Breast epithelium (tissue), 4 donors: ENCODE results near the gene TIMM22. TPM values are rescaled to one million over a fixed set of nuclear protein-coding genes. Genes with fewer than 3 reads are reported as not detected.

Experiments used
- DNase-seq, 2 donors: peaks; one replicate each; pipeline ENCODE4 v3.0.0-alpha.2; 2019; ENCODE audit warnings: low spot score in 2 of 2
- H3K27ac ChIP-seq, 2 donors: fragments of 200-600 bp; sonication (generic) in 1 of 2; one replicate each; pipeline ENCODE4 v1.5.1; 2016 to 2019; ENCODE audit warnings: mild to moderate bottlenecking in 1 of 2
- H3K27me3 ChIP-seq, 2 donors: fragments of 200-600 bp; sonication (generic) in 1 of 2; one replicate each; pipeline versions ENCODE4 v1.5.1 to v1.6.0; 2017 to 2019; ENCODE audit warnings: control low read depth in 1 of 2, mild to moderate bottlenecking in 1 of 2
- H3K36me3 ChIP-seq: fragments of 200-600 bp; one replicate; pipeline ENCODE4 v1.5.1; 2019
- H3K4me1 ChIP-seq, 2 donors: fragments of 200-600 bp; sonication (generic); one replicate each; pipeline ENCODE4 v1.5.1; 2016 to 2019; ENCODE audit warnings: control low read depth in 1 of 2
- H3K4me3 ChIP-seq, 3 donors: fragments of 200-600 bp; sonication (generic); 1 replicate in 2 of 3; 2 replicates in 1 of 3; pipeline ENCODE4 v1.5.1; 2016 to 2019; ENCODE audit warnings: mild to moderate bottlenecking in 3 of 3, moderate library complexity in 2 of 3
- H3K9me3 ChIP-seq, 2 donors: fragments of 200-600 bp; sonication (generic) in 1 of 2; one replicate each; pipeline ENCODE4 v1.5.1; 2016 to 2019; ENCODE audit warnings: control low read depth in 1 of 2
- POLR2A ChIP-seq: fragments of 450-650 bp; IDR thresholded peaks from one replicate; pipeline ENCODE4 v1.6.1; 2016; ENCODE audit warnings: antibody characterized with exemption, mild to moderate bottlenecking, moderate library complexity
- POLR2AphosphoS5 ChIP-seq, 3 donors: sonication (generic); formaldehyde crosslinking; IDR thresholded peaks; one replicate each; pipeline ENCODE4 v1.6.1; 2017; ENCODE audit warnings: antibody characterized with exemption in 3 of 3
- intact Hi-C: fragments of 100-400 bp; cut with DNase I; formaldehyde crosslinking; loops from one replicate; pipeline ENCODE4 v1.15.1; 2023; ENCODE audit warnings: low total_unique reads
- total RNA-seq, 3 donors: library from RNA; depleted of rRNA; stranded (reverse); fragments of >200 nt; gene quantifications; one replicate each; pipeline ENCODE4 v1.1.0, GENCODE V29; 2016
- TF ChIP-seq, protein P1 (sequence below), 3 donors: fragments of 450-650 bp; IDR thresholded peaks; one replicate each; pipeline ENCODE4 v1.5.1; 2016 to 2017; ENCODE audit warnings: antibody characterized with exemption in 3 of 3, mild to moderate bottlenecking in 3 of 3, moderate library complexity in 3 of 3

The TIMM22 gene
- total RNA-seq, 3 donors from 2014 or later: 10.1 to 12.0 (median 10.8) TPM

GRCh38 chr17:1025733-1026598 is 29.0 kb downstream of the TIMM22 start:
- Histone ChIP-seq H3K4me3 (no peak overlapping the region), H3K27ac (no peak overlapping the region), H3K36me3 (no peaks in the 10 kb centered on the region), H3K4me1 (peaks cover 0 to 7% of the 10 kb centered on the region in 2 donors), H3K27me3 (no peaks in the 10 kb centered on the region), H3K9me3 (no peaks in the 10 kb centered on the region)
- intact Hi-C loops: loop anchor here (10.0 kb wide), 1 partner anchor 659 kb away; the partner anchor contains the start of gene PRPF8
- TF ChIP-seq, protein P1, sequence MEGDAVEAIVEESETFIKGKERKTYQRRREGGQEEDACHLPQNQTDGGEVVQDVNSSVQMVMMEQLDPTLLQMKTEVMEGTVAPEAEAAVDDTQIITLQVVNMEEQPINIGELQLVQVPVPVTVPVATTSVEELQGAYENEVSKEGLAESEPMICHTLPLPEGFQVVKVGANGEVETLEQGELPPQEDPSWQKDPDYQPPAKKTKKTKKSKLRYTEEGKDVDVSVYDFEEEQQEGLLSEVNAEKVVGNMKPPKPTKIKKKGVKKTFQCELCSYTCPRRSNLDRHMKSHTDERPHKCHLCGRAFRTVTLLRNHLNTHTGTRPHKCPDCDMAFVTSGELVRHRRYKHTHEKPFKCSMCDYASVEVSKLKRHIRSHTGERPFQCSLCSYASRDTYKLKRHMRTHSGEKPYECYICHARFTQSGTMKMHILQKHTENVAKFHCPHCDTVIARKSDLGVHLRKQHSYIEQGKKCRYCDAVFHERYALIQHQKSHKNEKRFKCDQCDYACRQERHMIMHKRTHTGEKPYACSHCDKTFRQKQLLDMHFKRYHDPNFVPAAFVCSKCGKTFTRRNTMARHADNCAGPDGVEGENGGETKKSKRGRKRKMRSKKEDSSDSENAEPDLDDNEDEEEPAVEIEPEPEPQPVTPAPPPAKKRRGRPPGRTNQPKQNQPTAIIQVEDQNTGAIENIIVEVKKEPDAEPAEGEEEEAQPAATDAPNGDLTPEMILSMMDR (IDR thresholded peaks at IDR 0.05): no peak
- TF ChIP-seq POLR2A: no peak
- no peak for TF ChIP-seq POLR2AphosphoS5 (IDR thresholded peaks at IDR 0.05)
- DNase-seq: no peak

DNA sequence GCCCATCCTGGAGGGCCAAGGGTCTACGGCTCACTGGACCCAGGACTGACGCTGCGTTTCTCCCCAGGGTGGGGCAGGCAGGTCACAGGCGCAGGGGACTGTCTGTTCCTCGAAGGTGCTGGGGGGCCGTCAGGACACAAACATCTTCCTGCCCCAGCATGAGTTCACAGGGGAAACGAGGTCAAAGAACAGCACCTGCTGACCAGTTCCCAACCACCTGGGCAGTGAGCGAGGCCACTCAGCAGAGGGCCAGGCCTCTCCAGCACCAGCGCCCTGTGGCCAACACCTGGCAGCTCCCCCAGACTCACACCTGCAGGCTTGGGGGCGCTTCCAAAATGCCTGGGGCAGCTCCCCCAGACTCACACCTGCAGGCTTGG is 29.7 kb downstream of the TIMM22 start:
- TF ChIP-seq, protein P1 (IDR thresholded peaks at IDR 0.05): no peak
- TF ChIP-seq POLR2AphosphoS5 (IDR thresholded peaks at IDR 0.05): no peak
- TF ChIP-seq POLR2A: no peak
- intact Hi-C loops: loop anchor here (10.0 kb wide), 1 partner anchor 658 kb away; the partner anchor contains the start of gene PRPF8

GRCh38 chr17:1027044-1027443 is 30.1 kb downstream of the TIMM22 start:
- Histone ChIP-seq H3K4me1 (peaks cover 0 to 7% of the 10 kb centered on the region in 2 donors), H3K36me3 (no peaks in the 10 kb centered on the region), H3K27me3 (no peaks in the 10 kb centered on the region), H3K9me3 (no peaks in the 10 kb centered on the region), H3K27ac (no peak overlapping the region), H3K4me3 (no peak overlapping the region)
- DNase-seq: no peak
- TF ChIP-seq, protein P1 (IDR thresholded peaks at IDR 0.05): no peak
- TF ChIP-seq POLR2AphosphoS5 (IDR thresholded peaks at IDR 0.05): no peak
- intact Hi-C loops: loop anchor here (10.0 kb wide), 1 partner anchor 658 kb away; the partner anchor contains the start of gene PRPF8

More for the DNA sequence above, 29.7 kb downstream of the TIMM22 start:
- Histone ChIP-seq H3K27ac (no peak overlapping the region), H3K27me3 (no peaks in the 10 kb centered on the region), H3K4me3 (no peak overlapping the region), H3K4me1 (peaks cover 0 to 7% of the 10 kb centered on the region in 2 donors), H3K36me3 (no peaks in the 10 kb centered on the region), H3K9me3 (no peaks in the 10 kb centered on the region)
- no peak for DNase-seq

DNA sequence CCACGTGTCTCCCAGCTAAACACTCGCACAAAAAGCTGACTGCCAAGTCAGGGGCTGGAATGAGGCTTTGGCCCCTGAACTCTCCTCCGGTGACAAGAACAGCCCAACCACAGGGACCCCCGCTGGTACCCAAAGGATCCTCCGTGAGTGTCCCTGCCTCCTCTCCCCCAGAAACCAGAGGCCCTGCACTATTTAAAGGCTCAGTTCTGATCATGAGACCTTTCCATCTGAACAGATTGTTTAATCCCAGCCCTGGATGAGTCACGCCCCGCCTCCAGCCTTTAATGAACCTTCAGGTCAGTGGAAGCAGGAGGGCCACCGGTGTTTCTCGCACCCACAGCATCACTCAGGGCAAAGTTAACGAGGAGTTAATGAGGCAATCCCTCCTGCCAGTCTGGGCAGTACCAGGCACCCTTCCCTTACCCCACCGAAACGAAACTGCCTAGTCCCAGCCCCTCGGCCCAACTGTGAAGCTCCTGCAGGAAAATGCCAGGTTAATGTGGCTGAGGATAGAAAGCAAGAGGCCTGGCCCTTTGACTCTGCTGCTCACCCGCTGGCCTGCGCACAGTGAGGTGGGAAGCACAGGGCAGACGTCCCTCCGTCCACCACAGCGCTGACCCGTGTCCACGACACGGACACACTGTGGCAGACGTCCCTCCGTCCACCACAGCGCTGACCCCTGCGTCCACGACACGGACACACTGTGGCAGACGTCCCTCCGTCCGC is 32.4 kb downstream of the TIMM22 start:
- Histone ChIP-seq H3K27me3 (no peaks in the 10 kb centered on the region), H3K36me3 (no peaks in the 10 kb centered on the region), H3K4me3 (peak overlapping the region in 1 of 3 donors; percentile 5), H3K9me3 (no peaks in the 10 kb centered on the region), H3K27ac (peak overlapping the region; percentile 38 to 85), H3K4me1 (peaks cover 0 to 7% of the 10 kb centered on the region in 2 donors)
- no peak for DNase-seq
- intact Hi-C loops: loop anchor here (10.0 kb wide), 1 partner anchor 655 kb away; the partner anchor contains the start of gene PRPF8
- TF ChIP-seq, protein P1 (IDR thresholded peaks at IDR 0.05): no peak
- TF ChIP-seq POLR2AphosphoS5 (IDR thresholded peaks at IDR 0.05) (no peak), POLR2A (no peak)
